Measurements from ENCODE around the gene NR6A1.

NR6A1 gene

DNA sequence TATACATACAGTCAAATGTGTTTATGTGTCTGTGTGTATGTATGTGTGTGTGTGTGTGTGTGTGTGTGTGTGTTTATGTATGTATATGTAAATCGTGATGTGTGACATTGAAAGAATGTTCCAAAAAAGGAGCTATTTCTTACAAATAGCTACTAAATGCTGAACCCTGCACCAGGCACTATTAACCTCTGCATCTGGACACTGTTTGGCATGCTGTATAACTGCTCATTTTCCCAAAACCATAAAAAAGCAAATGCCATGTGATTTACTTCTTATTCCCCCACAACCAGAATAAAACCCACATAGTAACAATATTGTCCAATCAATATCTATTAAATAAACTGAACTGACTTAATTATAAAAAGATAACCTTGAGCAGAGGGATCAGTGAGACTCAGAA is 91.1 kb downstream of the NR6A1 start:
- H3K4me3 Mint-ChIP-seq = no peak overlapping the region
- TF ChIP-seq, protein P1, sequence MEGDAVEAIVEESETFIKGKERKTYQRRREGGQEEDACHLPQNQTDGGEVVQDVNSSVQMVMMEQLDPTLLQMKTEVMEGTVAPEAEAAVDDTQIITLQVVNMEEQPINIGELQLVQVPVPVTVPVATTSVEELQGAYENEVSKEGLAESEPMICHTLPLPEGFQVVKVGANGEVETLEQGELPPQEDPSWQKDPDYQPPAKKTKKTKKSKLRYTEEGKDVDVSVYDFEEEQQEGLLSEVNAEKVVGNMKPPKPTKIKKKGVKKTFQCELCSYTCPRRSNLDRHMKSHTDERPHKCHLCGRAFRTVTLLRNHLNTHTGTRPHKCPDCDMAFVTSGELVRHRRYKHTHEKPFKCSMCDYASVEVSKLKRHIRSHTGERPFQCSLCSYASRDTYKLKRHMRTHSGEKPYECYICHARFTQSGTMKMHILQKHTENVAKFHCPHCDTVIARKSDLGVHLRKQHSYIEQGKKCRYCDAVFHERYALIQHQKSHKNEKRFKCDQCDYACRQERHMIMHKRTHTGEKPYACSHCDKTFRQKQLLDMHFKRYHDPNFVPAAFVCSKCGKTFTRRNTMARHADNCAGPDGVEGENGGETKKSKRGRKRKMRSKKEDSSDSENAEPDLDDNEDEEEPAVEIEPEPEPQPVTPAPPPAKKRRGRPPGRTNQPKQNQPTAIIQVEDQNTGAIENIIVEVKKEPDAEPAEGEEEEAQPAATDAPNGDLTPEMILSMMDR (IDR thresholded peaks at IDR 0.05; ENCODE audit: unreplicated experiment in 3 of 3) = no peak
- no peaks in the 10 kb centered on the region for H3K9me3 Mint-ChIP-seq
- H3K27ac Mint-ChIP-seq = peak overlapping the region in 1 of 3 experiments; percentile 8
- peaks cover 43% of the 10 kb centered on the region for H3K36me3 Mint-ChIP-seq (ENCODE audit: low read depth)
- no peaks in the 10 kb centered on the region for H3K27me3 Mint-ChIP-seq (ENCODE audit: low read depth)
- peaks cover 34% of the 10 kb centered on the region for H3K4me1 Mint-ChIP-seq

DNA sequence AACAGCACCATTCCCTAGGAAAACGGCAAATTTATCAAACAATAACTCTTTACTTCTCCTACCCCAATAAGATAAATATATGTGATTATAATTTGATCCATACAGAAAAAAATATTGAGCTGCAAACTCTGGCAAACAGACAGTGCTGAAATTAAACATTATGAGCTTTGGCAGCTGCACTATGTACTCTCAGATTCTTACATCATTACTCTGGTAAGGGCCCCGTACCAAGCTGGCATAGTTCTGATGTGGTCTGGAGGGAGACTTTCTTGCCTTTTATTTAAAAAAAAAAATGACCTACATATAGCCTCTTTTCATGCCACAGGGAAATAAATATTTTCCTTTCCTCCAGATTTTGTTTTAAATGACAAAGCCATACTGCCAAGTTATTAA is 95.0 kb downstream of the NR6A1 start:
- Mint-ChIP-seq H3K27ac (no peak overlapping the region), H3K4me1 (peaks cover 29% of the 10 kb centered on the region), H3K9me3 (no peaks in the 10 kb centered on the region), H3K36me3 (ENCODE audit: low read depth) (peaks cover 49% of the 10 kb centered on the region), H3K4me3 (no peak overlapping the region), H3K27me3 (ENCODE audit: low read depth) (no peaks in the 10 kb centered on the region)
- TF ChIP-seq, protein P1 (IDR thresholded peaks at IDR 0.05; ENCODE audit: unreplicated experiment in 3 of 3) = no peak

DNA sequence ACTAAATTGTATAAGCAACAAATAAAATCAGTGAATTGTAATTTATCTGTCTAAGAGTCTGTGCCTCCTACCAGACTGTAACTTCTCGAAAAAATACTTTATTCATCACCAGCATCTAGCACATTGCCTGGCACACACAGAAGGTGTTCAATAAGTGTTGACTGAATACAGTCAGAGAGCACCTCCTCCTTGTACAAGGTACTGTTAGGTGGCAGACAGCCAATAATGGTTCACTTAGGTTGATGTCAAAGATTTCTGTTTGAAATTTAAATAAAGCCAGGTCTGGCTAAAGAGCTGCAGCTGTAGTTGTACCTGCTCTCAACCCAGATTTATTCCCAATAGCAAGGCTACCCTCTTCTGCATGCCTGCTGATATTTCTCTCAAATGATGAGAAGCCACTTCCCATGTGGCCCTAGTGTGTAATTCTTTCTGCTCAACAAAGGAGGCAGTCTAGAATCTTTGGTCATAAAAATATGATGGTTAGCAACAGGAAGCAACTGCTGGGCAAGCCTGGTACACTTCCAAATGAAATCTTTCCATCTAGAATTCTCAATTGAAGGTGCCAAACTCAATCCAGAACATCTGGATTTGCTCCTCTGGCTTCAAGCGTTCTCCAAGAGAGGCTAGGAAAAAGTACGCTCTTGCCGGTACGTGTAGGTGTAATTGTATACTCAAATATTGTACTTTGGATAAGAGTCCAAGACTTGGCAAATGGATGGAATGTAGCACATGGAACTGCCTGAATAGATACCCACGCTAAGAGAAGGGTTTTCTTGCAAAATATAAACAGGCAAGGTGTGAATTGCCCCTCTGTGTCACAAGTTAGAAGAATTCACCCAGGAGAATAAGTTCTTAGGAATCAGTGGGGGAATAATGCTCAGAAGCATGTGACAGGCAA is 95.6 kb downstream of the NR6A1 start:
- Mint-ChIP-seq H3K36me3 (ENCODE audit: low read depth) (peaks cover 51% of the 10 kb centered on the region), H3K4me1 (peaks cover 31% of the 10 kb centered on the region), H3K27ac (no peak overlapping the region), H3K9me3 (no peaks in the 10 kb centered on the region), H3K27me3 (ENCODE audit: low read depth) (no peaks in the 10 kb centered on the region), H3K4me3 (no peak overlapping the region)
- TF ChIP-seq, protein P1 (IDR thresholded peaks at IDR 0.05; ENCODE audit: unreplicated experiment in 3 of 3) = no peak

DNA sequence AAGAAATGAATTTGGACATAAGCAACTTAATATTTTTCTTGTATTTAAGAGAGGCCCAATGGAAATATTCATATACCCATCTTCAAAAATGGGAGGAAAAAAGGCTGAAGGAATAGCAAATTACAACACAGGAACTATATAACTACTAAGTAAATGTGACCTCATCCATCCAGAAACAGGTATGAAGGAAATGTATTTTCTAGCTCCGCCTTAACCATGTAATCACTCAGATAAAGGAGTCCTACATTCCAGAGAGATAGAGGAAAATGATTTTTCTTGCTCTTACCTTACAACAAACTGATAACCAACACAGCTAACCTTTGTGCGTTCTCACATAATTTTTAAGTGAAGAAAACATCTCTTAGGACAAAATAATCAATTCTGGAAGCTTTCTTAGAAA is 96.5 kb downstream of the NR6A1 start:
- no peak overlapping the region for H3K4me3 Mint-ChIP-seq
- H3K9me3 Mint-ChIP-seq = no peaks in the 10 kb centered on the region
- H3K36me3 Mint-ChIP-seq (ENCODE audit: low read depth) = peaks cover 54% of the 10 kb centered on the region
- H3K4me1 Mint-ChIP-seq = peaks cover 35% of the 10 kb centered on the region
- no peaks in the 10 kb centered on the region for H3K27me3 Mint-ChIP-seq (ENCODE audit: low read depth)
- TF ChIP-seq, protein P1 (IDR thresholded peaks at IDR 0.05; ENCODE audit: unreplicated experiment in 3 of 3) = no peak
- no peak overlapping the region for H3K27ac Mint-ChIP-seq

DNA sequence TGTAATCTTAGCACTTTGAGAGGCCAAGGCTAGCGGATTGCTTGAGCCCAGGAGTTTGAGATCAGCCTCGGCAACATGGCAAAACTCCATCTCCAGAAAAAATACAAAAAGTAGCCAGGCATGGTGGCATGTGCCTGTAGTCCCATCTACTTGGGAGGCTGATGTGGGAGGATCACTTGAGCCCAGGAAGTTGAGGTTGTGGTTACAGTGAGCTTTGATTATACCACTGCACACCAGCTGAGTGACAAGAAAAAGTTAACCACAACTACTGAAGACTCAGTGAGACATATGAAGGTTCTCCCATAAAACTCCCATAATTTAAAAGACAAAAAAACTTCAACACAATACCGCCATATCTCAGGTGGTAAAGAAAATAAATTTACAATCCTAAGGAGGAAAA is 98.0 kb downstream of the NR6A1 start:
- TF ChIP-seq, protein P1 (IDR thresholded peaks at IDR 0.05; ENCODE audit: unreplicated experiment in 3 of 3) = no peak
- Mint-ChIP-seq H3K27me3 (ENCODE audit: low read depth) (no peaks in the 10 kb centered on the region), H3K4me3 (no peak overlapping the region), H3K27ac (no peak overlapping the region), H3K36me3 (ENCODE audit: low read depth) (peaks cover 59% of the 10 kb centered on the region), H3K9me3 (no peaks in the 10 kb centered on the region), H3K4me1 (peaks cover 31% of the 10 kb centered on the region)

DNA sequence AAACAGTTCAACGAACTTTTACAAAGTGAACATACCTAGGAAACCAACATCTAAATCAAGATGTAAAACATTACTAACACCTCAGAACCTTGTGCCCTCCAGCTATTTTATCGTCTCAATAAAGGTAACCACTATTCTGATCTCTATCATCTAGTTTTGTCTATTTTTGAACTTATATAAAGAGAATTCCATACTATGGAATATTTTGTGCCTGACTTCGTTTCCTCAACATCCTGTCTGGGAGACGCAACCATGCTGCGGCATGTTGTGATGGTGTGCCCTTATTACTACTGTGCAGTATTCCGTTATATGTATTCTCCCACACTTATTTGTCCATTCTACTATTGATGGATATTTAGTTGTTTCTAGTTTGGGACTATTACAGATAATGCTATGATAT is 99.2 kb downstream of the NR6A1 start:
- H3K9me3 Mint-ChIP-seq = no peaks in the 10 kb centered on the region
- no peak overlapping the region for H3K4me3 Mint-ChIP-seq
- TF ChIP-seq, protein P1 (IDR thresholded peaks at IDR 0.05; ENCODE audit: unreplicated experiment in 3 of 3) = no peak
- no peaks in the 10 kb centered on the region for H3K27me3 Mint-ChIP-seq (ENCODE audit: low read depth)
- no peak overlapping the region for H3K27ac Mint-ChIP-seq
- H3K4me1 Mint-ChIP-seq = peaks cover 23% of the 10 kb centered on the region
- peaks cover 56% of the 10 kb centered on the region for H3K36me3 Mint-ChIP-seq (ENCODE audit: low read depth)

Data from nephron (organoid).